Breast epithelium (tissue), 3 donors: ENCODE results near the gene BRICD5.

Experiments used
- CTCF ChIP-seq, 3 donors: fragments of 450-650 bp; IDR thresholded peaks; one replicate each; pipeline ENCODE4 v1.5.1; 2016 to 2017; ENCODE audit warnings: antibody characterized with exemption in 3 of 3, mild to moderate bottlenecking in 3 of 3, moderate library complexity in 3 of 3
- POLR2A ChIP-seq: fragments of 450-650 bp; IDR thresholded peaks from one replicate; pipeline ENCODE4 v1.6.1; 2016; ENCODE audit warnings: antibody characterized with exemption, mild to moderate bottlenecking, moderate library complexity
- POLR2AphosphoS5 ChIP-seq, 3 donors: sonication (generic); formaldehyde crosslinking; IDR thresholded peaks; one replicate each; pipeline ENCODE4 v1.6.1; 2017; ENCODE audit warnings: antibody characterized with exemption in 3 of 3

GRCh38 chr16:2180962-2181923 is 29.4 kb downstream of the BRICD5 start:
- TF ChIP-seq CTCF (IDR thresholded peaks at IDR 0.05) (no peak), POLR2AphosphoS5 (IDR thresholded peaks at IDR 0.05) (no peak), POLR2A (no peak)
